Activated CD4-positive, CD25-positive, alpha-beta regulatory T cell treated with anti-CD3 and anti-CD28 coated beads, Interleukin-2, amount 50 U/mL, for 72 hours (primary cell): ENCODE measurements around the gene SESN3.

Source experiments
- DNase-seq: peaks from one replicate; pipeline ENCODE4 v3.0.0; 2021

SESN3 gene

DNA sequence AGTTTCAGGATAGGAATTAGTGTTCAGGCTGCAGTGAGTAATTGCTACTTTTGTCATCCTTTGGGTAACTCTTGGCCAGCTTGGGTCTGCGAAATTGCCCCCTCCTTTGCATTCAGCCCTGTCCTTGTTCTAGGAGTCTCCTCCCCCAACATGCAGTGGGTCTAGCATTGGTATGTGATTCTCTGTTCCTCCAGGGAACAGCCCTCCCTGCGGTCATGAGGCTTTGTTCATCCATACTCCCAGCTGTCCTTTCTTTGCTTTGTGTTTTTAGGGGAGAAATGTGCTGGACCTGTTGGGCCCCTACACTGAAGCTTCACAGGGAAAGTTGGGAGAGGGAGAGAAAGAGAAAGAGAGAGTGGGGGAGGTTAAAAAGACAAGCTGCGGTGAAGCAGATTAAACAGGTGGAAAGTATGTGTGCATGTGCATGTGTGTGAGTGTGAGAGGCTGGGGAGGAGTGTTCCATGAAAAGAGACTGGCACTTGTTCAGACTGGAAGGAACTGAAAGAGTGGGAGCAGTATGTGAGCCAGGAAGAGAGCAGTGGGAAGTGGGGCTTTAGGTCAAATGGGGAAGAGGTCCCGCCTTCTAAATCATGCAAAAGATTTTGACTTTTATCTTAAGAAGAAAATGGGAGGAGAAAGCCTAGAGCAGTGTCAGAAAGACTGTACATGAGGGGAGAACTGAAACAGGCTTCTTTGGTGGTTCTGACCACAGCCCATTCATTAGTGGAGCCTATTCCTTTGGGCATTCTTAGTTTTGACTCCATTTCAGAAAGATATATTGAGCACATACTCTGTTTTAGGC is 17.9 kb upstream of the SESN3 start:
- DNase-seq = no peak

DNA sequence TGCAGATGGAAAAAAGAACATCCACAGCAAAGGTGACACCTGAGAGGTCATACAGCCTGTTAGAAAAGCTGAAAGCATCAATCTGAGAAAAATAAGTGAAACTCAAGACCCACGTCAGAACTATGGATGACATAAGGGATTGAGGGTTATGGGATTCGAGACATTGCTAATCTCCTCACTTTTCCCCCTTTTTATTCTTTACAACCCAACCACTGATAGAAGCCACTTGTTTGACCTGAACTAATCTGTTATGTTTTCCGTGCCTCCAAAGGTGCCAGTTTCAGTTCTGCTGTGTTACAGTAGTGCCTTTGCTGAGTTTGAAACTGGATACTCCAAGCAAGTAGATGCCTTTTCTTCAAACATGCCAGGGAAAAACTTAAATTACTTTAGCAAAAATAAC is 16.9 kb upstream of the SESN3 start:
- no peak for DNase-seq

DNA sequence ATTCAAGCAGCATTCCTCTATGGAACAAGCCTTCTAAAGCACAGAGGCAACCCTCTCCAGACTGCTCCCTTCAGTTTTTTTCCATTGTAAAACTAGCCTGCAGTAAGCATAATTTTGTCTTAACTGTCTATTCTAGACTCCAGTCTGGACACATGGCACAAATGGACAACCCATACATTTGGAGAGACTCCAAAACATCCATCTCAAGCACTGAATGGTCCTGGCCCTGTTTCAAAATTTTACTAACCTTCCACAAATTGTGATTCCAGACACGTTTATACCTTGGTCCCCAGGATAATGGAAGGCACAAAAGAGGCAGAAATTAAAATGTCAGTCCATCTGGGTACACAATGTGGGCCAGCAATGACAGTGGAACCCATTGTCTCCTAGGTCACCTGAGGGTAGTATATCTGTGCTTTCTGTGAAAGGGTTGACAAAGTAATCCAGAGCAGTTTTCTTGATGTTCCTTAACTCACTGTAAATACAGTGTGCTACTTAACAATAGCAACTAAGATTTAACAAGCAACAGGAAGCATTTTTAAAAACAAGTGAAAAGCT is 16.2 kb upstream of the SESN3 start:
- no peak for DNase-seq

DNA sequence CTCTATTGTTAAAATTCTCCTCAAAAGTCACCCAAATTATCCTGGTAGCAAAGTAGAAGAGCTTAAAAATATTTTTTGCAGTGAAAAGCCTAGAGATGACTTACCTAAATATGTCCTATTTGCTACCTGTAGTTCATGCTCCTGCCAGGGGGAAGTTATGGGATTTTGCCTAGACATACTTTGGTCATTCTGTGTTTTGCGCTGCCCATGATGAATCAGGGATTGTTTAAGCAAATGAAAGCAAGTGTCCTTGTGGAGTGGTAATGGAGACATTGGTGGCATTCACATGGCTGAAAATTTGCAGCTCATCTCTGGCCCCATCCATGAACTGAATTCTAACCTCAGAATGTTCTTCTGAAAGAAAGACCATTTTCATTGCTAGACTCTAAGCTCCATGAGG is 14.6 kb upstream of the SESN3 start:
- DNase-seq = no peak

DNA sequence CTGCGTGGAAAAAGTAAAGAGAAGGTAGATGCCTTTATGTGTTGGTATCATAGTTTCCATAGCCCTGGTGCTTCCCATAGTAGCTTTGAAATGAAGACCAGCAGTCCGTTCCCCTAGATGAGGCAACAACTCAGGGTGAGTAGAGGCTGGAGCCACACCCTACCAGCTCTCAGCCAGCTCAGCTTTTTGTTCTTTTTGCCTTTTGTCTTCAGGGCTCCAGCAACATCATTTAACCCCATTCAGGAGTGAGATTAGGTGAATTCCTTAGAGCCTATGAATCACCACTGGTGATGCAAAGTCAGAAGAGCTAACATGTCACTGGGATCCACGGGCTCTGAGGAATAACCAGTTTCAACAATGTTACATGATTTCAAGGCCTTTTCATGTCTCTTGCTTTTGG is 14.0 kb upstream of the SESN3 start:
- no peak for DNase-seq

DNA sequence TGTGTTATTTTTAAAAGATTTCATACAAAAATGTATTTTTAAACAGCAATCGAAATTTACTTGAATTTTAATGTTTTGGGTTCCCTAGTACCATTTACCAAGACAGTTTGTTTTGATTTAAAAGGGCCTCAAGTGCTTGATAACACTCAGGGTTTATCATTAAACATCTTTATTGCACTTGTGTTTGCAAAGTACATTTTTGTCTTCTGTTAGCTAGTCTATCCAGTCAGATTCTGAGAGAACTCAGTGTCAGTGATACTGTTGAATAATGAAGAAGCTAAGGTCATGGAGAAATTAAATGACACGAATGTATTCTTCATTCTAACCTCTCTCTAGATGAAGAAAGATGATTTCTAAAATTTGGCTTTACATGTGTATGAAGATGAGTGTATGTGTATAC is 12.7 kb upstream of the SESN3 start:
- DNase-seq = no peak

DNA sequence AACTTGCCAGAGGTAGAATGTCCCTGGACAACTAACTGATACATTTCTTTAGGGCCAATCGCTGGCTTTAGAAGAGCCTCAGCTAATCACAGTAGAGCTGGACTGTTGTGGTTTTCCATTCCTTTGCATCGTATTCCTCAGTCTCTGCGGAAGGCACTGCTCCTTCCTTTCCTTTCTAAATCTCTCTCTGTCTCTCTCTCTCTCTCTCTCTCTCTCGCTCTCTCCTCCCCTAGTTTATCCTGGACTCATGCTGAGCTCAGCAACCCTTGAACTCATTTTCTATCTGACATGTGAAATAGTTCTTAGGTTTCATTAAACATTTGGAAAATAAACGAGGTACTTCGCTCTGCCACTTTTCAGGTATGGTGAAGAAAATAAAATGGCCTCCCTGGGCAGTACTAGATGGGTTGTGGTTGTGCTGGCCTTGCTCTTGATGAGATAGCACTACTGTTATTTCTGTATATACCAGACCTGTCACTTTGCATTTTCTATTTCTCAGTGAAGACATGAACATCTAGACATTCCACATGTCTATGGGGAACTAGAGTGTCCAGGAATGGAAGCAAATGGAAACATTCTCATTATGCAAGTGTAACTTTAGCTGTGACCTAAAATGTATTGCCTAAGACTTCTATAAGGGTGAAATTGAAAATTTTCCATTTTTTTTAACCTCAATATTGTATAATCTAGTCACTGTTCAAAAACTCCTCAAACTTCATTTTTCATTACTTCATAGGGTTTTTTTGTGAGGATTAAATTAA is 12.0 kb upstream of the SESN3 start:
- DNase-seq = no peak

DNA sequence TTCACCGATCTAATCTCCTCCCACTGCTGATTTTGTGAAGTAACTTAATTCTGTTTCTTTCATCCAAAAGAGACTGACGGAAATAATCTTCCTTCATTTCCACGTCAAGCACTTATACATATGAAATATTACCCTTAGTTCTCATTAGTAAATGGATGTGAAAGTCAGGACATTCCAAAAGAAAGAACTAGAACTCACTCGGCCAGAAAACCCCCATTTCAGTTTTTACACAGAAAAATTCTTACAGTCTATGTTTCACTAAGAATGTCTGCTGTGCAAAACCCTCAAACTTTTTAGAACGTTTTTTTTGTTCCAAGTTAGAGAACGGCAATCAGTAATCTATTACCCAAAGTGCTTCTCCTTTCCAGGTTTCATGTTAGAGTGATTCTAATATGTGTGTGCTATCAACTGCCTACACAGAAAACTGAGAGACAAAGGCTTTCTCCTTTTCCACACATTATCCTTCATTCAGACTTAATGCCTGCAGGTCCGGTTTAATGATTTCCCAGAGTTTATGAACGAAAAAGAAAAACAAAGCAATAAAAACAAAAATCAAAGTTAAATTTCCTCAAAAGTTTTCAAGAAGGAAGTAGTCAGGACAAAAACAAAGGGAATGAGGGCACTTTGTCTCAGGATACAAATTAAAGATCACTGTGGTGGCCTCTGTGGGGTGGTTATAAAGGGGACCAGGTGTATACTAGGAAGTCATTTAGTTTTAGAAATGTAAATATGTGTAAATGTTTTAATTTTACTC is 11.3 kb upstream of the SESN3 start:
- no peak for DNase-seq

DNA sequence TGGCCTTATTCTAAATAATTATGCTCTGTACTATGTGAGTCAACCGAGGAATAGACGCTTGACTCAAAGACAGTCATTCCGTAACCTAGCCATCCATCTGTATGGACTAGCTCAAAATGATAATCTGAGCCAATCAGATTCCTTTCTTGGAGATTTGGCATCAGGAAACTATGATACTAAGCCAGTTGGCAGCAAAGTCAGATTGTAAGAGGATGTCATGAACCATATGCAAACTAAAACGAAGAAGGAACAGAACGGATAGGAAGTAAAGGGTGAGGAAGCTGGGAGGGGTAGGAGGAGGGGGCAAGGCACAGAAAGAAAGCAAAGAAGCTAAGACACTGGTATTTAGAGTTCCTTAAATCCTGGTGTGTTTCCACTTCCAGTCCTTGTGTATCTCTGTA is 10.7 kb upstream of the SESN3 start:
- no peak for DNase-seq

DNA sequence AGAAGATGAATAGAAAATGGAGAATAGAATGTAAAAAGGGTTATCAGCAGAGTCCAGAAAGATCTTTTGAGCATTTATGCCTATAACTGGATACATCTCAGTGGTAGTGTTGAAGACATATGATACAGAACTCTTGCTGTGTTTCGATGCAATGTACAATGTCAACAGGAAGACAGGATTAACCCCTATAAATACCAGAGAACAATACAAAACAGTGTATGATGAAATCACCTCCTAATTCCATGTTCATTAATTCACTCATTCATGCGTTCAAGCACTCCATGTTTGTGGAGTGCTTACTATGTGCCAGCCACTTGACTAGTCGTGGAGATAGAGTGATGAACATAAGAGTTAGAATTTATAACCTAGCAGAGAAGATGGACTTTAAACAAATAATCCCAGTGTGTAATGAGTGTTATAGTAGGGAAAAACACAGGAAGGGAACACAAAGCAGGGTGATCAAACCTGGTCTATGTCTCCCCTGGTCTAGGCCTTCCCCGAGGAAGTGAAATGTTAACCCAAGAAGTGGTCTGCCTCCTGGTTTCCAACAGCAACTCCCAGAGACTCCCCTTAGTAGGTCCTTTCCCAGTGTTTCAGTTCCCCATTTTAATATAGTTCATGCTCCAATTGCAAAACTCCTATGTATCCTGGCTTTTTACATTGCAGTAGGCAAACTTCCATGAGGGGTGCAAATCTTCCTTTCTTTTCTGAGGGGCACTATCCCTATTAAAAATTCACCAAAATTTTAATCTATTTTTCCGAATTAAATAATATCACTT is 9.1 kb upstream of the SESN3 start:
- DNase-seq = no peak

DNA sequence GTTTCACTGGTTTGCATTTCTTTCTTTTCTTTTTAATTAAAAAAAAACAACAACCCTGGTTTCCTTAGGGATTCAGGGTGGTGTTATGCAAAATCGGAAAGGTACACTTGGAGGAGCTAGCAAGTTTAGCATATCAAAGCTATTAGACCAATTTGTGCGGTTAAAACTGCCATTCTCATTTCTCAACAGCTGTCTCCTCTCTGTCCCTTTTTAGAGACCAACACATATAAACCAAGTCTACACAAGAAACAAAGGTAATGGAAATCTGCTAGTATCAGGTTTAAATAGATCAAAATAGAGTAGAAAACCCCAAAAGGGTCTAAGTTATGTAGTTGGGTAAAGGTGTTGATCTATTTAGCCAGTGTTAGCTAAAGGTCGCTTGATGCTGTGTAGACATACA is 1.7 kb upstream of the SESN3 start:
- DNase-seq = no peak

DNA sequence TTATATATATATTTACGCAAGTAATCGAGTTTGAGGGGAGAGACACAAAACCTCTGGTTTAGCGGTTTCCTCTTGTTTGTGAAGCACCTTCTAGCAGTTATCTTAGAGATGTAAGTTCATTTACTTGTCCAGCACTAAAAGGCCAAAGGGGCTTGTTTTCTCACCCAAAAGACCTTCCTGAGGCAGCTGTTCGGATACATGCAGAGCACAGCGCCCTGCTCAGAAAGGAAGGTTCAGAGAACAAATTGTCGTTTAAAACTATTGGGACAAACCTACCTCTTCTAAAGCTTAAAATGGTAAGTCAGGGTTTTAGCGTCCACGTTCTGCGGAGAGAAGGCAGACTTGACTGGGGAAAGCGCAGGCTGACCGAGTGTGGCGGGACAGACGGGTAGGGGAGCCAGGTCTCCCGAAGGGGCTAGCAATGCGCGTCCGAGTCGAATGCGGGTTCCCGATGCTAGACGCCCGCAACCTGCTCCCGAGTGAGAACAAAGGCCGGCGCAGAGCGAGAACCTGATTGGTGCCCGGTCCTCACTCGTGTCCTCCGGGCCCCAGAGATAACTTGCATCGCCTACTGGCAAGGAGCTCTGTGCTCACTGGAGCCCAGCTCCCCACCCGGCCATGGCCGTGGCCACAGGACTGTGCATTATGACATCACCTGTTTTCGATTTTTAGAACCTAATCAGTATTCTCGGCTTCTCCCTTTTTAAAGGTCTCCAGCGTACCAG is 1.0 kb upstream of the SESN3 start:
- peak; percentile 74 for DNase-seq

DNA sequence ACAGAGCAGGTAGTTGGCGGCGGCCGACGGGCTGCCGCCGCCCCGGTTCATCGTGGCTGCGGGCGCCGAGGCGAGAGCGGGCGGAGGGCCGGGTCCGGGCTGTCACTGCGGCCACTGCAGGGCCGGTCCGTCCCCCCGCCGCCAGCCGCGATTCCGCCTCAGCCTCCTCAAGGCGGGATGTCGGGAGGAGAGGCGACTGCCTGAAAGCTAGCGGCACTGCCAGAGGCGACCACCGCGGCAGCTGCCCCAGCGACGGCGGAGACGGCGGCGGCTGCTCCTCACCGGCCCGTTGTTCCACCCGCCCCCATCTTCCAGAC is 234 bp downstream of the SESN3 start:
- no peak for DNase-seq

DNA sequence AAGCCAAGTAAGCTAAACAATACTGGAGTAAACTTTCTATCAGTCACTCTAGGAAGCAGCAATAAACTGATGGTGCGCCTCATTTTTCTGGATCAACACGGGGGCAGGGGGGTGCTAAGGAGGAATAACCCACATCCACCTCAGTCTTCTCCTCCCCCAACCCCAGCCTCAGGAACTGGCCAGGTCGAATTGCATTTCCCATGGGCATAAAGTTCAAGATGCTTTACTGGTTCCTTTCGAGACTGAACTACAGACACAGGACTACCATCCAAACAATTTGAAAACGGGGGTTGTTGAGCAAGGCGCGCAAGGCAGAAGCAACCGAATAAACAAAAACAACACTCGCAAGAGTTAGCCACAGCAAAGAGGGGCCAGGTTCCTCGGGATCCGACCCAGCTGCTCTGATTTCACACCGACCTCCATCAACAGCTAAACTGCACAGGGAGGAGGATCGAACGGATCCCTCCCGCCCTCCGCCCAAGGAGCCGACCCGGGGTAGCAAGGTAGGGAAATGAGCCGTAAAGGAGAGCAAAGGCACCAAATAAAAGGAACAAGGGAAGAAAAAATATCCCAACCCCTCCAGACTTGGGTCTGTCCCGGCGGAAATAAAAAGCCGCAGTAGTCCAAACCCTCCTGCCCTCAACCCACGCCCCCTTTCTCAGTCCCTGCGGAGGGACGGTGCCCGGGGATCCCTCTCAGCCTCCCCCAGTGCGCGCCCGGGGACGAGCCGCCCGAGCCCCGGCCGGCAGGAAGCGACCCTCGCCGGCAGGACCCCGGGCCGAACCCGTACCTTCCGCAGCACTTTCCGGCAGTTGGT is 801 bp downstream of the SESN3 start:
- peak; percentile 40 for DNase-seq

DNA sequence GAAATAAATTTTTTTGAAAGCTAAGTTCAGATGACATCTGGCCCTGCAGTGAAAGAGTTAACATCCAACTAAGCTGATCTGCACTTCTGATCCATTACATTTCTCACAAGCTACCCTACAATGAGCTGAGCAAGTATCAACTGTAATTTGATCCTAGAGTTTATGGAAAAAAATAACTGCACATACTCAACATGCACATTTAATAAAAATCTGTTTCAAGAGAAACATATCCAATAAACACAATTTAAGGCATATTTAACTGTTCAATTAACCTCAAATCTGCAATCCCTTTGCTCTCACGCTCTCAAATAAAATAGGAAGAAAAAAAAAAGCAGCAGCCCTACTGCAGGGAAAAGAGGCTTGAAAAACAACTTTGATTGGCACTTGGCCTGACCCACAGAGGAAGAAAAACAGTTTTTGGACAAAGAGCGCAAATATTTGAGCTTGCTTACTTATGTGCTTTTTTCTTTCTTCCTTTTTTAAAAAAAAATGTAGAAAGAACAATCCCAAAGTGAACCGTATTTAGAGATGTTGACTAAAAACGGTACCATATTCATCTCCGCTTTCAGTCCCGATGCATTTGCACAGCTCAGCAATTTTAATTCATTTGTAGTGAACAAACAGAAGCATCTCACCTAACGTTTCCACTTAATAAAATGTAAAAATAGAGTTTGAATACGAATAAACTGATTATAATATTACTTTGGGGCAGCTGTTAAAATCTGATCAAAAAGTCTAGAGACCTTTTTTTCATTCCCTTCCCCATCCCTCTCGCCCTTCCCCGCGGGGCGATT is 1.6 kb downstream of the SESN3 start:
- no peak for DNase-seq

DNA sequence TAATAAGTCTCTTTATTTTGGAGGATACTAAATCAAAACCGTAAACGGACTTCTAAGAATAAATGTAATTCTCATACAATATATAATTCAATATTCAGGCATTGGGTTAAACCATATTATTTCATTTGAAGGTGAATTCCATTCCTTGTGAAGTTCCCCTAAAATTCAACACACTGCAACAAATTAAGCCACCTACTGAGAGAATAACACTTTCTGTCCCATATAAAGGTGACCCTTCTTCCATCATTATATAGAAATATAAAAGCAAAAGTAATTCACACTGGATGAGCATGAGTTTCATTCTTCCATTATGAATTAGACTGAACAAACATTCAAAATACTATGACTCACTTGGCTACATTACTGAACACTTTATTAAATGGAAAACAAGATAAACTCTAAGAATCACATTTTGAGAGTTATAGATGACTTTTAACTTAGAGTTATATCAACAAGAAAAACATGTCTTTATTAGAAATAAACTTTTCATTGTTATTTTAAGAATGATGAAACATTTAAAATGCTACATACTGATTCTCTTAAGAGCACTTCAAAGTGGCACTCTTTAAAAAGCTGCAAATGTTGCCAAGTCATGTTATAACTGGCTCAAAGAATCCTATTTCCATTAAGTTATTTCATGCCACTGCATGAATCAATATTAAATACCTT is 2.8 kb downstream of the SESN3 start:
- DNase-seq = no peak

DNA sequence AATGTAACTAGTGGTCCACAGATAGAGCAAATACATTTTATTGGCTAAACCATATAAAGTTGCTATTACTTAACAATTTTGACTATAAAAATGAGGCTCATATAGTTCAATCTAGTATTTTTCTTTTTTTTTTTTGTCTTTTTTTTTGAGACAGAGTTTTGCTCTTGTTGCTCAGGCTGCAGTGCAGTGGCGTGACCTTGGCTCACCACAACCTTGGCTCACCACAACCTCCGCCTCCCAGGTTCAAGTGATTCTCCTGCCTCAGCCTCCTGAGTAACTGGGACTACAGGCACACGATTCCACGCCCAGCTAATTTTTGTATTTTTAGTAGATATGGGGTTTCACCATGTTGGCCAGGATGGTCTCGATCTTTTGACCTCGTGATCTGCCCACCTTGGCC is 3.9 kb downstream of the SESN3 start:
- DNase-seq = peak; percentile 38

DNA sequence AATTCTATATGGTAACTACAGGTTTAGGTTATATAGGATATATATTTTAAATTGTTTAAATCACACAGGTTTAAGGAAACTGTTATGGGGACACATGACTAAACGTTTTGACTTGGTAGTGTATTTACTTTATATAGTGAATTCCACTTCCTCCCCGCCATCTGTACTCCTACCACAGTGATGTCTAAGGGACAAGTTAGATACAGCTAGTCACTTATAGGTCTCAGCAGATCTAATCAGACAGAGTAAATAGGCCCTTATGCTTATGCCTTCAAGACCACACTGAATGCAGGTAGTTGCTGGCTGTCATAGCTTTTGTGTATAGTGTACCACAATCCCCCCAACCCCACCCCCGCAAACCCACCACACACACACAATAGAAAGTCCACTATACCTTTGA is 8.2 kb downstream of the SESN3 start:
- no peak for DNase-seq

DNA sequence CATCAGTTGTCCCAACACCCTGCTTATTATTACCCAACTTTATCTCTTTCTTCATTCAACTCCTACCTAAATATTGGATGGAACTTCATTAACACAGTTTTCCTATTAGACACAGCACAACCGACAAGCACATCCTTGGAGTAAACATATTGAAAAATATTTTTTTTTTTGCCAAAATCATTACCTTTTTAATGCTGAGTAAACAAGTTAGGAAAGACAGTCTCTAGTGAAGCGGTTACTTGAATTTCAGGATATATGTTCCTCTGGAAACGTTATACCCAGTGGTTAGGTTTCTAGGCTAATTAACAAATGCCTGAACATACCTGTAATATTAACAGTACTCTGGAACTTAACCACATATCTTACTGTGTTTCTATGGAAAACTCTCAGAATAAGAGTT is 11.4 kb downstream of the SESN3 start:
- DNase-seq = no peak

DNA sequence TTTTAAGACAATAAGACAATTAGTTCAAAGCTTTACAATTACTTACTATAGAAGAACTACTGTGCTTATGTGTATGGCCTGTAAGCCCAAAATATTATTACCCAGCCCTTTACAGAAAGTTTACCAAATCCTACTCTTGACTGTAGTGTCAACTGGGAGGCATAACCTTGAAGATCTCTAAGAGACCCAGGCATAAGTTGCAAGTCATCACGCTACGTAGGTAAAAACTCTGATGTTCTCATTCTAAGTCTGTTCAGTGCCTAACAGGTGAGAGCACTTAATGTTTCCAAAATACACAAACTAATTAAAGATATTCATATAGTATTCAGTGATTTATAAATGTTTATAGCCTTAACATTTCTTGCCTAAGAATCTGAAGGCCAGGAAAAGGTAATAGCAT is 12.9 kb downstream of the SESN3 start:
- no peak for DNase-seq
